ENCODE data around the gene JHY. TPM values are rescaled to one million over a fixed set of nuclear protein-coding genes. Genes with fewer than 3 reads are reported as not detected.

Gene JHY
- total RNA-seq, 6 donors from 2014 or later: 5.5 to 20.9 (median 8.8) TPM

GRCh38 chr11:123006860-123007542 is 124.4 kb downstream of the JHY start:
- no peak for DNase-seq
- no peak for ATAC-seq (ENCODE audit: low FRiP score in 2 of 2)
- 88 to 90% methylated on average over 5 of the region's 5 CpGs for WGBS, 2 donors
- TF ChIP-seq POLR2AphosphoS5 (IDR thresholded peaks at IDR 0.05) (no peak), EP300 (IDR thresholded peaks at IDR 0.05) (no peak), POLR2A (IDR thresholded peaks at IDR 0.05) (no peak), CTCF (IDR thresholded peaks at IDR 0.05) (no peak)
- H3K9me3 ChIP-seq: no peaks in the 10 kb centered on the region
- H3K27ac ChIP-seq: no peak overlapping the region
- no peak overlapping the region for H3K4me3 ChIP-seq
- H3K4me1 ChIP-seq: no peaks in the 10 kb centered on the region
- H3K36me3 ChIP-seq: no peaks in the 10 kb centered on the region
- H3K27me3 ChIP-seq: no peaks in the 10 kb centered on the region

Small RNA genes lying within 50 kb of the gene (small RNA-seq; reads per million reads assigned to genes)
- gene RNU4-23P: 0 reads per million in 4 donors

Other genes starting within 250 kb of the JHY start
- gene UBASH3B, start 227.0 kb upstream of the JHY start, total RNA-seq: 10 to 100 TPM; 24.0 to 54.2 (median 40.4) TPM
- 1 to 10 TPM in 5 of 6 donors, not detected in 1; 1.1 to 5.4 (median 2.6) TPM for gene CRTAM, start 44.3 kb upstream of the JHY start, total RNA-seq
- not detected for gene BSX, start 99.1 kb downstream of the JHY start, total RNA-seq
- 100 to 1,000 TPM; 261 to 942 (median 659) TPM for gene HSPA8, start 179.4 kb downstream of the JHY start, total RNA-seq